GM12874 (cell line): ENCODE data around the gene GALNT18.

Source experiments
- TF ChIP-seq, protein P1 (sequence below): IDR thresholded peaks from 2 replicates; pipeline ENCODE4 v1.5.1; 2011; ENCODE audit warnings: low read depth, mild to moderate bottlenecking, control low read depth, low read length, moderate library complexity; ENCODE audit not compliant: insufficient read depth

GALNT18 gene

GRCh38 chr11:11536650-11537049, 85.2 kb downstream of the GALNT18 start:
- TF ChIP-seq, protein P1, sequence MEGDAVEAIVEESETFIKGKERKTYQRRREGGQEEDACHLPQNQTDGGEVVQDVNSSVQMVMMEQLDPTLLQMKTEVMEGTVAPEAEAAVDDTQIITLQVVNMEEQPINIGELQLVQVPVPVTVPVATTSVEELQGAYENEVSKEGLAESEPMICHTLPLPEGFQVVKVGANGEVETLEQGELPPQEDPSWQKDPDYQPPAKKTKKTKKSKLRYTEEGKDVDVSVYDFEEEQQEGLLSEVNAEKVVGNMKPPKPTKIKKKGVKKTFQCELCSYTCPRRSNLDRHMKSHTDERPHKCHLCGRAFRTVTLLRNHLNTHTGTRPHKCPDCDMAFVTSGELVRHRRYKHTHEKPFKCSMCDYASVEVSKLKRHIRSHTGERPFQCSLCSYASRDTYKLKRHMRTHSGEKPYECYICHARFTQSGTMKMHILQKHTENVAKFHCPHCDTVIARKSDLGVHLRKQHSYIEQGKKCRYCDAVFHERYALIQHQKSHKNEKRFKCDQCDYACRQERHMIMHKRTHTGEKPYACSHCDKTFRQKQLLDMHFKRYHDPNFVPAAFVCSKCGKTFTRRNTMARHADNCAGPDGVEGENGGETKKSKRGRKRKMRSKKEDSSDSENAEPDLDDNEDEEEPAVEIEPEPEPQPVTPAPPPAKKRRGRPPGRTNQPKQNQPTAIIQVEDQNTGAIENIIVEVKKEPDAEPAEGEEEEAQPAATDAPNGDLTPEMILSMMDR: no peak

GRCh38 chr11:11535611-11536010, 86.2 kb downstream of the GALNT18 start:
- TF ChIP-seq, protein P1: no peak

DNA sequence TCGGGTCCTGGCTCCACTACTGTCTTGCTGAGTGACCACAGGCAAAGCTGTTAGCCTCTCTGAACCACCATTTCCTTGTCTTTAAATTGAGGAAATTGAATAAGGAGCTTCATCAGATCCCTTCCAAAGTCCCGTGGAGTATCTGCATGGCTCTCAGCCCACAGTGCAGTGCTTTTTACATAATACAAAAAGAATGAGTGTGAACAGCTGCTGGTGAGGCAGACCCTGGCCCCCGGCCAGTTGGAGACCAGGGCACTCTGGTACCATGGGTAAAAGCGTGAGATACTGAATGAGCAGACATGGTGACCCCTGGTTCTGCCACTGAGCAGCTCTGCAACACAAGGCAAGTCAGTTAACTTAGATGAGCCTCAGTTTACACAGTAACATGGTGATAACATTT, 86.8 kb downstream of the GALNT18 start:
- TF ChIP-seq, protein P1: no peak

DNA sequence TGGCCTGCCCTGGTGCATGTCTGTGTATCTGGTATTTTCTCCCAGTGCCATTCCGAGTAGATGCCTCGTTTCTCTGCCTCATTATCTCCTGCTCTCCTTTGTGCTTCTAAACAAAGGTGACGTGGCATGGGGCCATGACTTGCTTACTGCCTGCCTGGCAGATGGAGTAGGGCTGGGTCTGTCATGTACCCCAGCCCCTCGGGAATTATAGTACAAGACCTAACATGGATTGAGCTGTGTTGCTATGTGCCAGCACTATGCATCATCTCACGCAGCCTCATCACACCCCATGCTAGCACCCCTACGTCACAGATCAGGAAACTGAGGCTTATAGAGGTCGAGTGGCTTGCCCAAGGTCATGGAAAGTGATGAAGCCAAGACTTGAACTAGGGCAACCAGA, 88.1 kb downstream of the GALNT18 start:
- TF ChIP-seq, protein P1: no peak

DNA sequence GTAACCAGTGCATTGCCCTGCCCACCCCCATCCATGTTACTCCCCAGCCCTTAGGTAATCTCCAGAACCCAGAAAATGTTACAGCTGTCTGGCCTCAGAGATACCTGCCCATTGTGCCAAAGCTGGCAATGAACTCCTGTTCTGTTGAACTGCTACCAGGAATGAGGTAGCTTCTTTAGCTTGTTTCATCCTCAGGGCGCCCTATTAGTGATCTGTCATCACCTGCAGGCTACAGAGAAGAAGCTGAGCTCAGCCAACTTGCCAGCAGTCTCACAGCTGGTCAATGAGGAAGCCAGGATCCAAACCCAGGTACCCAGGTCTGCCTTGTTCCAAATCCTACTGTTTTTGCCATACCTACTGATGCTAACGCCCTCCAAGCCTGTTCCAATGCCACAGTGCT, 88.7 kb downstream of the GALNT18 start:
- TF ChIP-seq, protein P1: no peak

DNA sequence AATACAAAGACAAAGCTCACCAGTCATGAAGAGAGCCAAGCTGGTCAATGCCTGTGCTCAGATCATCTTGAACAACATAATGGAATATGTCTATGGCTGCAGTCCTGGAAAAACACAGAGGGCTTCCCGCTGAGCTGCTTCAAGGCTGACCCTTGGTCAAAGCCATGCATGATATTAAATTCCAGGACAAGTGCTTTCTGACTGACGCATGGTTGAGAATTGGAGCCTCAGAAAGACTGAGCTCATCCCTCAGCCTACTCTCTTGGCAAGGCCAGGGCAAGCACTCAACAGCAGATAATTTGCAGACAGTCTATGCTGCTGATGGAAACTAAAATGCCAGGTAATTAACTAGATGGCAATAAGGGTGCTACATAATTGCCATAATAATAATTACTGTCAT, 89.2 kb downstream of the GALNT18 start:
- TF ChIP-seq, protein P1: no peak

DNA sequence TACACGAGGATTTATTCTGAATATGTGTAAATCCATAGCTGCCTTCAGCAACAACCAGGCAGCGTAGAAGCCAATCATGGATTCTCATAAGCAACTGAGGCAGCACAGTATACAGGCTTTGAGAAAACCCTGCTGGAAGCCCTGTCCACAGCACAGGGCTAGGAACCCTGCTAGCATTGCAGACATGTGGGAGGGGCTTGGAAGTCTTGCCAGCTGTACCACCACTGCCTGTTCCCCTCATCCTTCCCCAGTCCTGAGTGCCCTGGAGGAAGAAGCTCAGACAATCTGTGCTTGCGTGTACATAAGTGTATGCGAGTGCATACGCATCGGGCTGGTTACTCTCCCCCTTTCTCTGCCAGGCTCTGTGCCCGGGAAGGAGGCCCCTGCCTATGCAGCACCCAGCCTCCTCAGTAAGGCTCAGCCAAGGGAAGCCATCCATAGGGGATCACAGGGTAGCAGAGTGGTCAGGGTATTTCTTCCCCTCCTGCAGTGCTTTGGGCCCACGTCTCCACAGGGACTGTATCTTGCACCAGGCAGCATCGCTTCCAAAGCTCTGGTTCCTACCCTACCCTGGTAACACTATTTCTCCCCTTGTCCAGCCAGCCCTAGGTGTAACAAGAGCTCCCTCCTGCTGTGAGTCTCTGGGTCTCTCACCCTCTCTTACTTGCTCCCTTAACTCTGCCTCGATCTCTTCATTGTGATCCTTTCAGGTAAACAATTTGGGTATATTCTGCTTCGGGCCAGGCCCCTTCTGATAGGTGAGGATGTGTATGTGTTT, 90.5 kb downstream of the GALNT18 start:
- TF ChIP-seq, protein P1: no peak

GRCh38 chr11:11528986-11529385, 92.8 kb downstream of the GALNT18 start:
- TF ChIP-seq, protein P1: no peak
